NCI-H2196 (cell line): ENCODE results near the gene ANKRD62.

Experiments used
- DNase-seq: peaks from one replicate; lab custom pipeline; 2025; ENCODE audit not compliant: unreplicated experiment; lab: John Stamatoyannopoulos, UW

The ANKRD62 gene

DNA sequence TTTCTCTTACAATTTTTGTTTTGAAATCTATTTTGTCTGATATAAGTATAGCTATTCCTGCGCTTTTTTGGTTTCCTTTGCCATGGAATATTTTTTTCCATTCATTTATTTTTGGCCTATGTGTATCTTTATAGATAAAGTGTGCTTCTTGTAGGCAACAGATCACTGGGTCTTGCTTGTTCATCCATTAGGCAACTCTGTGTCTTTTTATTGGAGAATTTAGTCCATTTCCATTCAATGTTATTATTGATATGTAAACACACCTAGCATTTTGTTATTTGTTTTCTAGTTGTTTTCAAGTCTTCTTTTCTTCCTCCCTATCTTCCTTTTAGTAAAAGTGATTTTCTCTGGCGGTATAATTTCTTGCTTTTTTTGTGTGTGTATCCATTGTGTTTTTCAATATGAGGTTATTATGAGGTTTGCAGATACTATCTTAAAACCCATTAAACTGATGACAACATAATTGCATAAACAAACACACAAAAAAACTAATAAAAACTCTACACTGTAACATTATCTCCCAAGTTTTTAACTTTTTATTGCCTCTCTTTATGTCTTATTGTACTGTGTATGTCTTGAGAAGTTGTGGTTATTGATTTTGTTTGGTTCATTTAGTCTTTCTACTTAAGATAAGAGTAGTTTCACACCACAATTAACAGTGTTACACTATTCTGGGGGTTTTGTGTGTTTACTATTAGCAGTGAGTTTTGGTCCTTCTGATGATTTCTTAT lies 71.6 kb downstream of the ANKRD62 start:
- no peak for DNase-seq
